Measurements from ENCODE around the gene DDX24. TPM values are rescaled to one million over a fixed set of nuclear protein-coding genes. Genes with fewer than 3 reads are reported as not detected.
A peak's percentile ranks its signal among the peaks of the same experiment; 100 is the strongest.

Gene DDX24
- total RNA-seq, 2 donors from 2014 or later = 48.0 to 95.6 TPM

- Histone ChIP-seq H3K9me3 (no peaks in the 10 kb centered on the region), H3K4me1 (no peaks in the 10 kb centered on the region), H3K4me3 (no peak overlapping the region), H3K36me3 (replicated peaks in 1 of 2; ENCODE audit: insufficient read depth in 1 of 2, low read depth in 2 of 2) (peaks cover 3 to 33% of the 10 kb centered on the region in 2 donors), H3K27me3 (no peaks in the 10 kb centered on the region), H3K27ac (no peak overlapping the region)
- WGBS, 2 donors = 88 to 89% methylated on average over 18 to 19 of the region's 19 CpGs
- ATAC-seq (no peak), DNase-seq (peak in 3 of 4 donors; percentile 1 to 7 (median 2))
- TF ChIP-seq, protein P1, sequence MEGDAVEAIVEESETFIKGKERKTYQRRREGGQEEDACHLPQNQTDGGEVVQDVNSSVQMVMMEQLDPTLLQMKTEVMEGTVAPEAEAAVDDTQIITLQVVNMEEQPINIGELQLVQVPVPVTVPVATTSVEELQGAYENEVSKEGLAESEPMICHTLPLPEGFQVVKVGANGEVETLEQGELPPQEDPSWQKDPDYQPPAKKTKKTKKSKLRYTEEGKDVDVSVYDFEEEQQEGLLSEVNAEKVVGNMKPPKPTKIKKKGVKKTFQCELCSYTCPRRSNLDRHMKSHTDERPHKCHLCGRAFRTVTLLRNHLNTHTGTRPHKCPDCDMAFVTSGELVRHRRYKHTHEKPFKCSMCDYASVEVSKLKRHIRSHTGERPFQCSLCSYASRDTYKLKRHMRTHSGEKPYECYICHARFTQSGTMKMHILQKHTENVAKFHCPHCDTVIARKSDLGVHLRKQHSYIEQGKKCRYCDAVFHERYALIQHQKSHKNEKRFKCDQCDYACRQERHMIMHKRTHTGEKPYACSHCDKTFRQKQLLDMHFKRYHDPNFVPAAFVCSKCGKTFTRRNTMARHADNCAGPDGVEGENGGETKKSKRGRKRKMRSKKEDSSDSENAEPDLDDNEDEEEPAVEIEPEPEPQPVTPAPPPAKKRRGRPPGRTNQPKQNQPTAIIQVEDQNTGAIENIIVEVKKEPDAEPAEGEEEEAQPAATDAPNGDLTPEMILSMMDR (IDR thresholded peaks at IDR 0.05) = no peak
- no peak for TF ChIP-seq POLR2A (IDR thresholded peaks at IDR 0.05)
- intact Hi-C loops (cut with DNase I) = no loop called here
Observed at GRCh38 chr14:94045563-94046345, 35.2 kb downstream of the DDX24 start.

- Histone ChIP-seq H3K36me3 (replicated peaks in 1 of 2; ENCODE audit: insufficient read depth in 1 of 2, low read depth in 2 of 2) (peaks cover 3 to 29% of the 10 kb centered on the region in 2 donors), H3K4me3 (no peak overlapping the region), H3K27me3 (no peaks in the 10 kb centered on the region), H3K27ac (no peak overlapping the region), H3K4me1 (no peaks in the 10 kb centered on the region), H3K9me3 (no peaks in the 10 kb centered on the region)
- ATAC-seq (no peak), DNase-seq (peak in 2 of 4 donors; percentile 2 to 5)
- intact Hi-C loops (cut with DNase I) = no loop called here
- 89% methylated on average over 8 of the region's 8 CpGs for WGBS, 2 donors
- TF ChIP-seq POLR2A (IDR thresholded peaks at IDR 0.05) = no peak
- TF ChIP-seq, protein P1 (IDR thresholded peaks at IDR 0.05) = no peak
Observed at GRCh38 chr14:94045101-94045500, 35.9 kb downstream of the DDX24 start.

GRCh38 chr14:94044476-94045091, 36.4 kb downstream of the DDX24 start:
- no peaks in the 10 kb centered on the region for H3K9me3 ChIP-seq
- WGBS, 2 donors = 88 to 95% methylated on average over 17 to 20 of the region's 20 CpGs
- no peaks in the 10 kb centered on the region for H3K4me1 ChIP-seq
- H3K27ac ChIP-seq = no peak overlapping the region
- TF ChIP-seq, protein P1 (IDR thresholded peaks at IDR 0.05) = no peak
- TF ChIP-seq POLR2A (IDR thresholded peaks at IDR 0.05) = no peak
- ATAC-seq (no peak), DNase-seq (peak in 1 of 4 donors; percentile 3)
- H3K27me3 ChIP-seq = no peaks in the 10 kb centered on the region
- intact Hi-C loops (cut with DNase I) = no loop called here
- H3K4me3 ChIP-seq = no peak overlapping the region
- peaks cover 0 to 24% of the 10 kb centered on the region in 2 donors for H3K36me3 ChIP-seq (replicated peaks in 1 of 2; ENCODE audit: insufficient read depth in 1 of 2, low read depth in 2 of 2)

DNA sequence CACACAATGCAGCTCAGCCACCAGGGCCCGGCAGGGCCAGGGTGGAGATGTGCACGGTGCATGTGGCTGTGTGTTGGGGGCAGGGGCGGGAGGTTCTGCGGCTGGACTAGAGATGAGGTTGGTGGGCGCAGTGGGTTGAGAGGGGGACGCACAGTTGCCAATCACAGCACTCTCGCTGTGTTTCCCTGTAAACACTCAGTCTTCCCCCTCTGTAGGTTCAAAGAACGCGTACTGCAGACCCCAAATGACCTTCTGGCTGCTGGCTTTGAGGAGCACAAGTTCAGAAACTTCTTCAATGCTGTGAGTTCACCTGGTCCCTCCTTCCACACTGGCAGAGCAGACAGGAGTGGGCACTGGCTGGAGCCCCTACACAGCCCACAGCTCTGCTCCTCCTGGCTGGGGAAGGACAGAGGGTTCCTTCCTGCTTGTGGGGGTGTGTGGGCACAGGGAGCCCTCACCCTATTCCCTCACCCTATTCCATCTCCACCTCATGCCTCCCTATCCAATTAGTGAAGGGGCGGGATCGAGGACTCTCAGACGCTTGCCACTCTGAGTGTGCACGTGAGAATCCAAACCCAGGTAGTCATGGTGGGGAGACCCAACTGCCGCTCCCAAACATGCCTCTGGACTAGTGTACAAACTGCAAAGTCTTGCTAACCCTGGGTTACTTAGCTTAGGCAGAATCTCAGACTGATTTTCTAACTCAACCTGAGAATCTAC, 37.1 kb downstream of the DDX24 start:
- ATAC-seq = no peak
- Histone ChIP-seq H3K4me1 (no peaks in the 10 kb centered on the region), H3K9me3 (no peaks in the 10 kb centered on the region), H3K4me3 (no peak overlapping the region), H3K27ac (no peak overlapping the region), H3K36me3 (replicated peaks in 1 of 2; ENCODE audit: insufficient read depth in 1 of 2, low read depth in 2 of 2) (peaks cover 0 to 18% of the 10 kb centered on the region in 2 donors), H3K27me3 (no peaks in the 10 kb centered on the region)
- 92 to 93% methylated on average over 14 of the region's 14 CpGs for WGBS, 2 donors
- TF ChIP-seq POLR2A (IDR thresholded peaks at IDR 0.05) = no peak
- intact Hi-C loops (cut with DNase I) = no loop called here
- DNase-seq = peak in 2 of 4 donors; percentile 3 to 5

Data from body of pancreas (tissue), 4 donors.